Astrocyte of the spinal cord (primary cell): ENCODE data around the gene ZNF138.
"Not testable (repeated sequence)": the region's sequence is repeated elsewhere in the genome, so short reads cannot be mapped to it uniquely, and the experiment has no call there.

Experiments used
- DNase-seq: peaks from one replicate; pipeline ENCODE4 v3.0.0; 2011; ENCODE audit warnings: low read depth, low spot score
- H3K4me3 ChIP-seq: 2 replicates; pipeline ENCODE4 v1.5.1; 2011; ENCODE audit warnings: low read depth, mild to moderate bottlenecking, low read length, moderate library complexity
- in situ Hi-C: cut with HindIII; loops from 2 replicates; pipeline ENCODE4 v1.10.0; 2017; ENCODE audit warnings: low sequenced_read_pairs
- TF ChIP-seq, protein P1 (sequence below): IDR thresholded peaks from 2 replicates; pipeline ENCODE4 v1.5.1; 2012; ENCODE audit warnings: low read depth, mild to moderate bottlenecking, low read length, inconsistent platforms

The ZNF138 gene

DNA sequence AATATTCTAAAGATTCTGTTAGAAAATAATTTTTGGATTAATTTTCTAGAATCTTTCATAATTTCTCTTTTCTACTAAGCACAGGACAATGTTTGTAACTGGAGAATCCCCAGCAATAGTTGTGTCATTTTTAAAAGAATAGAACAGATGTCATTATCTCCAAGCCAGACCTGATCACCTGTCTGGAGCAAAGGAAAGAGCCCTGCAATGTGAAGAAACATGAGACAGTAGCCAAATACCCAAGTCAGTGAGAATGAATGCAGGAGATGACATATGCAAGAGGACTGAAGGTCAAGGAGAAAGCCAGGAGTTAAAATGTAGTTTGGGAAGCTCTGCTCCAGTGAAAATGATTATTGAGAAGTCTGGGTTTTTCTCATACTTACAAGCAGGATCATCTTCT is 25.4 kb upstream of the ZNF138 start:
- TF ChIP-seq, protein P1, sequence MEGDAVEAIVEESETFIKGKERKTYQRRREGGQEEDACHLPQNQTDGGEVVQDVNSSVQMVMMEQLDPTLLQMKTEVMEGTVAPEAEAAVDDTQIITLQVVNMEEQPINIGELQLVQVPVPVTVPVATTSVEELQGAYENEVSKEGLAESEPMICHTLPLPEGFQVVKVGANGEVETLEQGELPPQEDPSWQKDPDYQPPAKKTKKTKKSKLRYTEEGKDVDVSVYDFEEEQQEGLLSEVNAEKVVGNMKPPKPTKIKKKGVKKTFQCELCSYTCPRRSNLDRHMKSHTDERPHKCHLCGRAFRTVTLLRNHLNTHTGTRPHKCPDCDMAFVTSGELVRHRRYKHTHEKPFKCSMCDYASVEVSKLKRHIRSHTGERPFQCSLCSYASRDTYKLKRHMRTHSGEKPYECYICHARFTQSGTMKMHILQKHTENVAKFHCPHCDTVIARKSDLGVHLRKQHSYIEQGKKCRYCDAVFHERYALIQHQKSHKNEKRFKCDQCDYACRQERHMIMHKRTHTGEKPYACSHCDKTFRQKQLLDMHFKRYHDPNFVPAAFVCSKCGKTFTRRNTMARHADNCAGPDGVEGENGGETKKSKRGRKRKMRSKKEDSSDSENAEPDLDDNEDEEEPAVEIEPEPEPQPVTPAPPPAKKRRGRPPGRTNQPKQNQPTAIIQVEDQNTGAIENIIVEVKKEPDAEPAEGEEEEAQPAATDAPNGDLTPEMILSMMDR = no peak
- in situ Hi-C loops = no loop called here
- DNase-seq = no peak
- no peak overlapping the region for H3K4me3 ChIP-seq

DNA sequence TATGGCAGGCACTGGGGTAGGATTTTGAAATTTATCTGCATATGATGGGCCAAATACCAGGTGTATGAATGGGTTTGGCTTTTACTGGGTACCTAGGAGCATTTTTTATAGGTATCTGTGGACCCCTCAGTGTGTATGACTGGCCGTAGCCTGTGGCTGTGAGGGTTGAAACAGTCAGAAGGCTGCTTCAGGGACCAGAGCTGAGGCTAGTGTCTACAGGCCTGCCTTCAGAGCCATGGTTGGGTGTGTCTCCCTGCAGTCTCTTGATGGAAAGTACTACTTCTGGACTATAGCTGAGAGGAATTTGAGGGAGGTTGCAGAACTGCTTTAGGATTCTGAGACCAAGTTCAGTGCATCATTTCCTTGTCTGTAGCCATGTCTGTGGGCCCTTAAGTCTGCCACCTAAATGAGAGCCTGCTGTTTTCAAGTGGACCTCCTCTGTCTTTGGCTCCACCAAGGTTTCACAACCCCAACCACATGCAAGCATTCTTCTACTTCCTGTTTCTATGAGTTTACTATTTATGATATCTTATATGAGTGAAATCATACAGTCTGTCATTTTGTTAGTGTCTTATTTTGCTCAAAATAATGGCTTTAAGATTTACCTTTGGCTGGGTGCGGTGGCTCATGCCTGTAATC is 19.9 kb upstream of the ZNF138 start:
- no peak for DNase-seq
- TF ChIP-seq, protein P1 = no peak
- in situ Hi-C loops = no loop called here
- H3K4me3 ChIP-seq = no peak overlapping the region

DNA sequence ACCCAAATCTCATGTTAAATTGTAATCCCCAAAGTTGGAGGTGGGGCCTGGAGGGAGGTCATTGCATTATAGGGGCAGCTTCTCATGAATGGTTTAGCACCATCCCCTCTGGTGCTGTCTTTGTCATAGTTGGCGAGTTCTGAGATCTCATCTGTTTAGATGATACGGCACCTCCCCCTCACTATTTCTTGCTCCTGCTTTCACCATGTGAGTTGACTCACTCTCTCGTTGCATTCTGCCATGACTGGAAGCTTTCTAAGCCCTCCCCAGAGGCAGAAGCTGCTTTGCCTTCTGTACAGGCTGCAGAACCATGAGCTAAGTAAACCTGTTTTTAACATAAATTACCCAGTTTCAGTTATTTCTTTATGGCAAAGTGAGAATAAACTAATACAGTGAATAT is 18.9 kb upstream of the ZNF138 start:
- in situ Hi-C loops = no loop called here
- no peak for DNase-seq
- no peak overlapping the region for H3K4me3 ChIP-seq
- TF ChIP-seq, protein P1 = no peak

DNA sequence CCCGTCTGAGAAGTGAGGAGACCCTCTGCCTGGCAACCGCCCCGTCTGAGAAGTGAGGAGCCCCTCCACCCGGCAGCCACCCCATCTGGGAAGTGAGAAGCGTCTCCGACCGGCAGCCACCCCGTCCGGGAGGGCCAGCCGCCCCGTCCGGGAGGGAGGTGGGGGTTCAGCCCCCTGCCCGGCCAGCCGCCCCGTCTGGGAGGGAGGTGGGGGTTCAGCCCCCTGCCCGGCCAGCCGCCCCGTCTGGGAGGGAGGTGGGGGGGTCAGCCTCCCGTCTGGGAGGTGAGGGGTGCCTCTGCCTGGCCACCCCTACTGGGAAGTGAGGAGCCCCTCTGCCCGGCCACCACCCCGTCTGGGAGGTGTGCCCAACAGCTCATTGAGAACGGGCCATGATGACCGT is 9.4 kb upstream of the ZNF138 start:
- DNase-seq, in situ Hi-C loops, H3K4me3 ChIP-seq: not testable (repeated sequence)

DNA sequence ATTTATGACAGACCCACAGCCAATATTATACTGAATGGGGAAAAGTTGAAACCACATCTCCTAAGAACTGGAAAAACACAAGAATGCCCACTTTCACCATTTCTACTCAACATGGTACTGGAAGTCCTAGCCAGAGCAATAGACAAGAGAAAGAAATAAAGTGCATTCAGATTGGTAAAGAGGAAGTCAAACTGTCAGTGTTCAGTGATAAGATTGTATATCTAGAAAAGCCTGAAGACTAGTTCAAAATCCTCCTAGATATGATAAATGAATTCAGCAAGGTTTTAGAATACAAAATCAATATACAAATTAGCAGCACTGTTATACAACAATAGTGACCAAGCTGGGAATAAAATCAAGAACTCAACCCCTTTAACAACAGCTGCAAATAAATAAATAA is 6.9 kb upstream of the ZNF138 start:
- DNase-seq = no peak
- in situ Hi-C loops = no loop called here
- H3K4me3 ChIP-seq = no peak overlapping the region
- TF ChIP-seq, protein P1 = no peak

DNA sequence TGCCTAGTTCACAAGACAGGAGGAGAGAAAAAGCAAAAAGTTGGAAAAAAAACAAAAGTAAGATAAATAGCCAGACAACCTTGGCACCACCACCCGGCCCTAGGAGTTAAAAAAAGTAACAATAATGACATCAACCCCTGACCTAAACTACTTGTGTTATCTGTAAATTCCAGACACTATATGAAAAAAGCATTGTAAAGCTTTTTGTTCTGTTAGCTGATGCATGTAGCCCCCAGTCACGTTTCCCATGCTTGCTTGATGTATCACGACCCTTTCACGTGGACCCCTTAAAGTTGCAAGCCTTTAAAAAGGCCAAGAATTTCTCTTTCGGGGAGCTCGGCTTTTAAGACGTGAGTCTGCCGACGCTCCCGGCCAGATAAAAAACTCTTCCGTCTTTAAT is 5.0 kb upstream of the ZNF138 start:
- DNase-seq, in situ Hi-C loops: not testable (repeated sequence)

DNA sequence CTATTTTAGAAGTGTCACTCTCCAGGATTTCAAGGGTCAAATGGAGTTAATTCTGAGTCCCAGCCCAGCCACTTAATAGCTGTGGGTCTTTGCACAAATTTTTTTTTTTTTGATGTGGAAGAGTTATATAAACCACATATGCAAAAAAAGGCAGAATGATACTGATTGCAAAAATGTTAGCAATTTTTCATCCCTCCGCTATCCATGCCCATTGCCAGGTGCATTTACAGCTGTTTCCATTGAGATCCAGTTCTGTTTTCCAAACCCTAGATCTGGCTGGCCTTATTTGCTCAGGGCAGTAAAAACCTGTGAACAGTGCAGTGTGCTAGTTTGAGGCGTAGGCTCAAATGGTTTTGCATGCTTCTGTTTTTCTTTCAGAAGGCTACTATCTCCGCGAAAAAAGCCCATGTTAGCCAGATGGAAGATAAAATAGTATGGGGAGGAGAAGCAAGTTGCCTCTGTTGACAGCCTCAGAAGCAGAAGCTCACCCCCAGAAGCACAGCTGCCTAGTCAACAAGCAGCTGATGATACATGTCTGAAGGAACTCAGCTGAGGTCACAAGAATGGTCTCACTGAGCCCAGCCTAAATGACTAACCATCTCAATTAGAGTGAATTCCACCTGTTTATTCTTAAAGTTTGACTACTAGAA is 997 bp upstream of the ZNF138 start:
- TF ChIP-seq, protein P1 = no peak
- no peak for DNase-seq
- in situ Hi-C loops = no loop called here
- H3K4me3 ChIP-seq = no peak overlapping the region

More for the DNA sequence above, 5.0 kb upstream of the ZNF138 start:
- H3K4me3 ChIP-seq = not testable (repeated sequence)
